Esophagus squamous epithelium (tissue), 4 donors: ENCODE results near the gene TCOF1.

ENCODE experiments used
- CTCF ChIP-seq, 6 experiments: fragments of 450-650 bp in 4 of 6; fragments of 200-600 bp in 2 of 6; sonication (generic) in 2 of 6; IDR thresholded peaks; one replicate each; pipeline ENCODE4 v1.5.1; 2016 to 2019; ENCODE audit warnings: antibody characterized with exemption in 6 of 6, mild to moderate bottlenecking in 4 of 6, moderate library complexity in 4 of 6
- POLR2A ChIP-seq, 4 donors: fragments of 450-650 bp; IDR thresholded peaks; one replicate each; pipeline ENCODE4 v1.6.1; 2017; ENCODE audit warnings: antibody characterized with exemption in 4 of 4, mild to moderate bottlenecking in 4 of 4, moderate library complexity in 3 of 4

GRCh38 chr5:150443242-150444075 lies 86.0 kb downstream of the TCOF1 start:
- TF ChIP-seq CTCF (IDR thresholded peaks at IDR 0.05): no peak
- no peak for TF ChIP-seq POLR2A (IDR thresholded peaks at IDR 0.05)
